SK-N-MC (cell line): ENCODE data around the gene FLT1.

ENCODE experiments used
- EZH2 ChIP-seq: fragments of 200-600 bp; sonication (generic); IDR thresholded peaks from one replicate; pipeline ENCODE4 v1.6.1; 2017; ENCODE audit warnings: antibody characterized with exemption
- FOXP2 ChIP-seq: optimal IDR thresholded peaks from 2 replicates; pipeline ENCODE3; 2011; ENCODE audit warnings: mild to moderate bottlenecking, moderate library complexity; ENCODE audit not compliant: insufficient read depth; ENCODE audit errors: extremely low read length, control extremely low read depth
- POLR2AphosphoS5 ChIP-seq: IDR thresholded peaks from 2 replicates; pipeline ENCODE4 v1.6.1; 2012; ENCODE audit warnings: mild to moderate bottlenecking, low read depth, low read length, borderline replicate concordance

DNA sequence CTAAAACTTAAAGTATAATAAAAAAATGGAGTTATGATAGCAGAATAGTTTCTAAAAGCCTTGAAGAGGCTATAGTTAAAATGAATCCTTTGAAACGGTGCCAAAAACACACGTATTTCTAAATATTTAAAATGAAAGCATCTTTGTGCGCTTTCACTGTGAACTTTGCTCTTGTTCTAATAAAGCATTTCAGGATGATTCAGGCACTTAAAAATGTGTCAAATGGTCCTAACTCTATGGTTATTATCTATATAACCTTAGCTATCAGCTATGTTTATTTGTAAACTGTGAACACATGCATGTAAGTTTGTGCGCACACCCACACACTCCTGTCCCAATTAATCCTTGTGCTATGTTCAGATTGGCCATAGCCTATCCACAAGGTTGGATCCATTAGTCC is 124.5 kb downstream of the FLT1 start:
- TF ChIP-seq EZH2: no peak
- no peak for TF ChIP-seq POLR2AphosphoS5
- no peak for TF ChIP-seq FOXP2
